Astrocyte (in vitro differentiated cells and primary cell): ENCODE results near the gene CTNND2.

Source experiments
- CTCF ChIP-seq: IDR thresholded peaks from 2 replicates; pipeline ENCODE4 v1.5.1; 2011; ENCODE audit warnings: low read depth, mild to moderate bottlenecking, inconsistent platforms, low read length, moderate library complexity; ENCODE audit not compliant: insufficient read depth
- EZH2 ChIP-seq: IDR thresholded peaks from 2 replicates; pipeline ENCODE4 v1.6.1; 2012; ENCODE audit warnings: mild to moderate bottlenecking, low read length, inconsistent platforms; ENCODE audit not compliant: insufficient read depth

DNA sequence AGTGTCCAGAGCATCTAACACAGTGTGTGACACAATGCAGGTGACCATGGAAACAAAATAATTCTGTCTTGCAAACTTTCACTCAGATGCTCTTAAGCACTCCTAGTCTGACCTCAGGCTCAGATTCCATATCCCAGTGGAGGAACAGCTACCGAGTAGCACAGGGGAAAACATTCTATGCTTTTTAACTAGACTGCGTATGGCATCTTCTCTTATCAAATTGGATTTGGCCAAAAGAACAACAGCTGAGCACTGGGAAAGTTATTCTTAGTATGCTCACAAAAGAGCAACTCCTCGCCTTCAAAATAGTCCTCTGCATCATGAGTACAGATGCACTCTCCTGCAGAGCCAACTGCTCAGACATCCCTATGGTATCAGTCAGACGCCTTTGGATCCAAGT lies 615.0 kb downstream of the CTNND2 start:
- TF ChIP-seq CTCF (no peak), EZH2 (no peak)
